Measurements from ENCODE around the gene ATG14. TPM values are rescaled to one million over a fixed set of nuclear protein-coding genes. Genes with fewer than 3 reads are reported as not detected.

The ATG14 gene
- total RNA-seq, 2 donors from 2014 or later, result 11.0 to 12.9 TPM

GRCh38 chr14:55430024-55430690 is 18.5 kb upstream of the ATG14 start:
- H3K4me3 Mint-ChIP-seq, result no peak overlapping the region
- H3K27ac Mint-ChIP-seq, result peak overlapping the region; percentile 60
- Histone ChIP-seq H3K9me3 (ENCODE audit: control insufficient read depth, low read length) (no peaks in the 10 kb centered on the region), H3K4me1 (ENCODE audit: control insufficient read depth, insufficient read depth, low read length) (peaks cover 4% of the 10 kb centered on the region), H3K9ac (ENCODE audit: extremely low read depth, low read length, poor library complexity, severe bottlenecking) (no peak overlapping the region), H3K27ac (ENCODE audit: low read depth, low read length) (no peak overlapping the region), H3K27me3 (ENCODE audit: control insufficient read depth, insufficient read depth, low read length, poor library complexity, severe bottlenecking) (no peaks in the 10 kb centered on the region), H3K4me3 (ENCODE audit: low read length) (no peak overlapping the region), H3K36me3 (ENCODE audit: control insufficient read depth, insufficient read depth, low read length) (no peaks in the 10 kb centered on the region)
- H3K4me1 Mint-ChIP-seq, result peaks cover 20% of the 10 kb centered on the region
- no peaks in the 10 kb centered on the region for H3K9me3 Mint-ChIP-seq
- H3K36me3 Mint-ChIP-seq (ENCODE audit: low read depth), result no peaks in the 10 kb centered on the region
- no peaks in the 10 kb centered on the region for H3K27me3 Mint-ChIP-seq (ENCODE audit: insufficient read depth)
- TF ChIP-seq CTCF (conservative IDR thresholded peaks at IDR 0.05), result peak; percentile 74
- peak; percentile 75 for DNase-seq
- 17% methylated on average over 1 of the region's 1 CpG; no CpG with 5 or more reads in 1 of the 2 experiments for WGBS, 2 experiments (ENCODE audit: insufficient coverage in 1 of 2, insufficient read length in 1 of 2)

- Mint-ChIP-seq H3K4me1 (peaks cover 8% of the 10 kb centered on the region), H3K9me3 (no peaks in the 10 kb centered on the region)
- WGBS, 2 experiments (ENCODE audit: insufficient coverage in 1 of 2, insufficient read length in 1 of 2), result 83% methylated on average over 6 of the region's 7 CpGs; no CpG with 5 or more reads in 1 of the 2 experiments
Observed at GRCh38 chr14:55427439-55427838, 15.8 kb upstream of the ATG14 start.

GRCh38 chr14:55426891-55427290 is 15.3 kb upstream of the ATG14 start:
- Histone ChIP-seq H3K27ac (ENCODE audit: low read depth, low read length) (no peak overlapping the region), H3K36me3 (ENCODE audit: control insufficient read depth, insufficient read depth, low read length) (no peaks in the 10 kb centered on the region), H3K9ac (ENCODE audit: extremely low read depth, low read length, poor library complexity, severe bottlenecking) (no peak overlapping the region), H3K4me3 (ENCODE audit: low read length) (no peak overlapping the region), H3K9me3 (ENCODE audit: control insufficient read depth, low read length) (no peaks in the 10 kb centered on the region), H3K4me1 (ENCODE audit: control insufficient read depth, insufficient read depth, low read length) (no peaks in the 10 kb centered on the region), H3K27me3 (ENCODE audit: control insufficient read depth, insufficient read depth, low read length, poor library complexity, severe bottlenecking) (no peaks in the 10 kb centered on the region)
- TF ChIP-seq CTCF (conservative IDR thresholded peaks at IDR 0.05), result no peak
- Mint-ChIP-seq H3K27ac (no peak overlapping the region), H3K9me3 (no peaks in the 10 kb centered on the region), H3K4me1 (peaks cover 7% of the 10 kb centered on the region), H3K36me3 (ENCODE audit: low read depth) (no peaks in the 10 kb centered on the region), H3K27me3 (ENCODE audit: insufficient read depth) (peaks cover 4% of the 10 kb centered on the region), H3K4me3 (no peak overlapping the region)
- DNase-seq, result no peak
- WGBS, 2 experiments (ENCODE audit: insufficient coverage in 1 of 2, insufficient read length in 1 of 2), result 94 to 100% methylated on average over 4 of the region's 4 CpGs

More at GRCh38 chr14:55427439-55427838, 15.8 kb upstream of the ATG14 start:
- Histone ChIP-seq H3K4me3 (ENCODE audit: low read length) (no peak overlapping the region), H3K36me3 (ENCODE audit: control insufficient read depth, insufficient read depth, low read length) (no peaks in the 10 kb centered on the region), H3K9ac (ENCODE audit: extremely low read depth, low read length, poor library complexity, severe bottlenecking) (no peak overlapping the region), H3K27me3 (ENCODE audit: control insufficient read depth, insufficient read depth, low read length, poor library complexity, severe bottlenecking) (no peaks in the 10 kb centered on the region), H3K4me1 (ENCODE audit: control insufficient read depth, insufficient read depth, low read length) (no peaks in the 10 kb centered on the region), H3K9me3 (ENCODE audit: control insufficient read depth, low read length) (no peaks in the 10 kb centered on the region), H3K27ac (ENCODE audit: low read depth, low read length) (no peak overlapping the region)
- DNase-seq, result peak; percentile 68
- no peak overlapping the region for H3K4me3 Mint-ChIP-seq
- TF ChIP-seq CTCF (conservative IDR thresholded peaks at IDR 0.05), result no peak
- H3K27ac Mint-ChIP-seq, result no peak overlapping the region
- H3K36me3 Mint-ChIP-seq (ENCODE audit: low read depth), result no peaks in the 10 kb centered on the region
- peaks cover 4% of the 10 kb centered on the region for H3K27me3 Mint-ChIP-seq (ENCODE audit: insufficient read depth)
